CD1c-positive myeloid dendritic cell (primary cell): ENCODE results near the gene UBTD2.
"Not testable (repeated sequence)": the region's sequence is repeated elsewhere in the genome, so short reads cannot be mapped to it uniquely, and the experiment has no call there.

ENCODE experiments used
- DNase-seq: peaks from one replicate; pipeline ENCODE4 v3.0.0-alpha.2; 2016; ENCODE audit errors: extremely low spot score

UBTD2 gene

DNA sequence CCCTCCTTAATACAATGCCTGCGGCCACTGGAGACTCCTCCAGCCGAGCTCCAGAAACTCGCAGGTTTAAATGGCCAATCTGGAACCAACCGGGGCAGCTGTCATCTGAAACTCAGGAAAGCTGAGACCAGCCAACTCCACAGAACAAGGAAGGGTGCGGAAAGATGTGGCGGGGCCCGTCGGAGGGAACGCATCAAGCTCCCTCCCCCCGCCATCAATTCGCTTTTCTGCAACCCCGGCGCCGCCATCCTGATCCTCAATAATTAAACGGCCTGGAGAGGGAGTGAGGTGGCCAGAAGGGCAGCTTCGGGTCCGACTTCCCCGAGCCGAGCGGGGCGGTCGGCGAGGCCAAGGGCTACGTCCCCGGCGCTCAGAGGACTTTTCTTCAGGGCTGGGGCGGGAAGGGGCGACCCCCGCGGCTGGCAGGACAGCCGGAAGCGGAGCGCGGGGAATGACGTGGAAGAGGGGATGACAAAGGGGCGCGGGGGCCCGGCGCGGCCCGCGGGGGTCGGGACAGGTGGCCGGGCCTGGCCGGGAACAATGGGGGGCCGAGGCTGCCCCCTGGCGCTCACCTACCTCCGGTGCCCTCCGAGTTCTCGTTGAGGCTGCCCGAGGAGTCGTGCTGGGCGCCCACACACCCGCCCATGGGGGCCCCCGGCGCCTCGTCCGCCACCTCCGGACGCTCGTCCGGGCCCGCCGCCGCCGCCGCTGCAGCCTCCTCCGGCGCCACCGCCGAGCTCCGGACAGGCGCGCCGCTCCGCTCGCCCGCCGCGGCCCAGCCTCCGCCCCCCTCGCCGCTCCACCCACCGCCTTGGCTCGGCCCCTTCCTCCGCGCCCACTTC, at the start of gene UBTD2:
Gene UBTD2, minus strand, starts transcription at position 745 of the 842 bp plus-strand sequence. Its CDS starts 99 bp downstream, at position 646.
- peak; percentile 79 for DNase-seq

DNA sequence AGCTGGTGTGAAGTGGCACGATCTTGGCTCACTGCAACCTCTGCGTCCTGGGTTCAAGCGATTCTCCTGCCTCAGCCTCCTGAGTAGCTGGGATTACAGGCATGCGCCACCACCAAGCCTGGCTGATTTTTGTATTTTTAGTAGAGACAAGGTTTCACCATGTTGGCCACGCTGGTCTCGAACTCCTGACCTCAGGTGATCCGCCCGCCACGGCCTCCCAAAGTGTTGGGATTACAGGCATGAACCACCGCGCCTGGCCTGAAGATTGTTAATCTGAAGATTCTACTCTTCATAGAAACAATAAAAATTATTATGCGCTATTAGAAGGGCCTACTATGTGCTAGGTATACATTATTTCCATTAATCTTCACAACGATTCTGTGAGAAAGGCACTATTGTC, 43.3 kb upstream of the UBTD2 start:
- DNase-seq = not testable (repeated sequence)

- no peak for DNase-seq
Measured at GRCh38 chr5:172325452-172325851, 41.9 kb upstream of the UBTD2 start.

DNA sequence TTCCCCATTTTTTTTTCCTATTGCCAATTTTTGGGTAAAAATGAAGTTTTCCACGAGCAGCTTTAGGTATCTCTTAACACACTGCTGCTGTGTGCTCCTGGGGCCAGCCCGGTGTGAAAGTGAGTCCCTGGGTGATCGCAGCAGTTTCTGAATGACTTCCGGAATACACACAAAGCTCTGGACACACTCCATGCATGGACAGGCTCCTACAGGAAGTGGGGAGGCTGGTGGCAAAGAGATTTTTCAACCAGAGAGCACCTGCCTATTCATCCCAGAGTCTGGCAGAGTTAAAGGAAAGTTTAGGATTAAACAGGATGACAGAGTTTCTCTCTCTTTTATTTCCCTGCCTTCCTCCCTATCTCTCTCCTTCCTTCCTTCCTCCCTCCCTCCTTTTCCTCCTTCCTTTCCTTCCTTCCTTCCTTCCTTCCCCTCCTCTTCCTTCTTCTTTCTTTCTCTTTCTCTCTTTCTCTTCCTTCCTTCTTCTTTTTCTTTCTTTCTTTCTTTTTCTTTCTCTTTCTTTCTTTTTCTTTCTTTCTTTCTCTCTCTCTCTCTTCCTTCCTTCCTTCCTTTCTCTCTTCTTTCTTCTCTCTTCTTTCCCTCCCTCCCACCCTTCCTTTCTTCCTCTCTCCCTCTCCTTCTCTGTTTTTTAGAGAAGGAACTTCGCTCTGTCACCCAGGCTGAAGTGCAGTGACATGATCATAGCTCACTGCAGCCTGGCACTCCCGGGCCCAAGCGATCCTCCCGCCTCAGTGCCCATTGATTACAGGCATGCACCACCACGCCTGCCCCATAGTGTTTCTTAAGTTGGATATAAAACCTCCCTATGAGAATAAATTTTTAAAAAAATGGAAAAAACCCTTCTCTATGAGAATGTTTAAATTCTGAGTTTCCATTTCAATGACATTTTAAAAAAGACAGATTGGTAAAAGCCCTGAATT, 38.7 kb upstream of the UBTD2 start:
- no peak for DNase-seq

GRCh38 chr5:172321593-172321992, 38.0 kb upstream of the UBTD2 start:
- DNase-seq = no peak

DNA sequence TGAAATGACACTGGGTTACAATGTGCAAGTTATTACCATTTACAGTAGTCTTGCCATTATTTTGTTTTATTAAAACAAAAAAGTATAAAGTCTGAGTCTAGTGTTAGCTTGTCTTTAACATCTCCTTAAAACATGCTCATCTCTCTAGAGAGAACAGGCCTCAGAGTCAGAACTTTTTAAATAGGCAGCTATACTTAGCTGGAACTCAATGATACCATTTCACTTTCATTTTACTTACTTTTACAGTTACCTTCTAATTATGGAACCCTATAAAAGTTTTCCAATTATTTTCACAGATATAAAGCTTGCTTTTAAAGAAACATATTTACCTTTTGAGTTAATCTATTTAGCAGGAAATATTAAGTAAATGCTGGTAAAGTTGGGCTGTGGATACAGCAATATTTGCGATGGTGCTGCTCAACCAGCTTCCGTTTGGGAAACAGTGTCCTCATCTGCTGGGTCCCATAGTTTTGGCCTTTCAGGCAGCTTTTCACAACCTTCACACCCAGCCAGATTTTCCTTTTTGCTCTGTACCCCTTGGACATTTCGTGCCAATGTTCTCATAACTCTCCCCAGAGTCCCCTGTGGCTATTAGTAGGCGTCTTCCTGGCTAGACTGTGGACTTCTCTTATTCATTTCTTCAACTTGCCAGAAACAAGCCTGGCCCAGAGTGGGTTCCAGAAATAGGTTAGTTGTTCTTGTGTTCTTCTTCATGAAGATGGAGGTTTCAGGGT, 36.3 kb upstream of the UBTD2 start:
- no peak for DNase-seq

- no peak for DNase-seq
Measured at GRCh38 chr5:172315587-172316493, 32.3 kb upstream of the UBTD2 start.

GRCh38 chr5:172313915-172314314, 30.4 kb upstream of the UBTD2 start:
- no peak for DNase-seq

- no peak for DNase-seq
Measured at GRCh38 chr5:172312286-172312685, 28.7 kb upstream of the UBTD2 start.

- no peak for DNase-seq
Measured at GRCh38 chr5:172311605-172312004, 28.0 kb upstream of the UBTD2 start.

- DNase-seq = no peak
Measured at GRCh38 chr5:172311026-172311425, 27.5 kb upstream of the UBTD2 start.

DNA sequence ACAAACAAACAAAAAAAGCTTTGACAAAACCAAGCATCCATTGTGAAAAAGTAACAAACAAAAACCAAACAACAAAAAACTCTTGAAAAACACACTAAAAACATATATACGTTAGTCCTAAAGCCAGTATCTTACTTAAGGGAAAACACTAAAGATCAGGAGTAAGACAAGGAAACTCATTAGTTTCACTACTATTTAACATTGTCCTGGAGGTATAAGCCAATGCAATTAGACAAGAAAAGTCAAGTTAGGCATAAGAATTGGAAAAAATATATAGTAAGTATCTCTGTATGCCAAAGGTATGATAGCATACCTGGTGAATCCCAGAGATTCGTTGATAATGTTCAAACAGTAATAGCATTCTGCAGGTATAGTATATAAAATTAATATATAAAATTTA, 21.8 kb upstream of the UBTD2 start:
- DNase-seq = no peak

- no peak for DNase-seq
Measured at GRCh38 chr5:172303572-172304335, 20.2 kb upstream of the UBTD2 start.

DNA sequence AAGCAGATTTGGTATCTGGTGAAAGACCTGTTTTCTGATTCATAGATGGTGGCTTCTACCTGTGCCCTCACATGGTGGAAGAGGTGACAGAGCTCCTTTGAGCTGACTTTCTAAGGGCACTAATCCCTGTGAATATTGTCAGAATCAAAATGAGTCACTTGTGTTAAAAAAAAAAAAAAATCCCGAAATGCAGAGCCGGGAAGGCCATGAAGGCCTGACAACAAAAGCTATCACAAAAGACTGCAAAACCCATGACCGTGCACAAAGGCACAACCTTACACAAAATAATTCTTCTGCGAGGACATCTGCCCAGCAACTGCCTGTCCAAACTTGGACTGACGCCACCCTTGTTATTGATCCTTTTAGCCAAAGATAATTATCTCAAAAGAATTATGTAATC, 19.6 kb upstream of the UBTD2 start:
- DNase-seq = no peak

- no peak for DNase-seq
Measured at GRCh38 chr5:172302047-172302710, 18.6 kb upstream of the UBTD2 start.

- DNase-seq = no peak
Measured at GRCh38 chr5:172299916-172300439, 16.4 kb upstream of the UBTD2 start.

DNA sequence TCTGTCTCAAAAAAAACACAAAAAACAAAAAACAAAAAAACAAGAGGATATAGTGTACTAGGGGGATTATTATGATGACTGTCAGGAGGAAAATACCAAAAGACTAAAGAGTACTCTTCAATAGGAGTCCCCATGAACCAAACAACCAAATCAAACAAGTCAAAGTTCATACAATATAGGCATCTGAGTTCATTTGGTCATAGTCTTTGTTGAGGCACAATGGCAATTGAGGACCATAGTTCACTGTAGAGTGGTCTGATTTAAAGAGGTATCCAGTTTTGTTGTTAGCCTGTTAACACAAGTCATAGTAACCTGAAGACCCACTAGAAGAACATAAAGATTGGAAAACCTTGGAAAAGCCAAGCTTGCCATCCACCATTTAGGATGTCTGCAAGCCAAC, 11.3 kb upstream of the UBTD2 start:
- DNase-seq = no peak

- DNase-seq = no peak
Measured at GRCh38 chr5:172293745-172294342, 10.3 kb upstream of the UBTD2 start.
